Measurements from ENCODE around the gene DNAH10. TPM values are rescaled to one million over a fixed set of nuclear protein-coding genes. Genes with fewer than 3 reads are reported as not detected.

The DNAH10 gene
- total RNA-seq, 1 donor from 2014 or later: 0.54 TPM

DNA sequence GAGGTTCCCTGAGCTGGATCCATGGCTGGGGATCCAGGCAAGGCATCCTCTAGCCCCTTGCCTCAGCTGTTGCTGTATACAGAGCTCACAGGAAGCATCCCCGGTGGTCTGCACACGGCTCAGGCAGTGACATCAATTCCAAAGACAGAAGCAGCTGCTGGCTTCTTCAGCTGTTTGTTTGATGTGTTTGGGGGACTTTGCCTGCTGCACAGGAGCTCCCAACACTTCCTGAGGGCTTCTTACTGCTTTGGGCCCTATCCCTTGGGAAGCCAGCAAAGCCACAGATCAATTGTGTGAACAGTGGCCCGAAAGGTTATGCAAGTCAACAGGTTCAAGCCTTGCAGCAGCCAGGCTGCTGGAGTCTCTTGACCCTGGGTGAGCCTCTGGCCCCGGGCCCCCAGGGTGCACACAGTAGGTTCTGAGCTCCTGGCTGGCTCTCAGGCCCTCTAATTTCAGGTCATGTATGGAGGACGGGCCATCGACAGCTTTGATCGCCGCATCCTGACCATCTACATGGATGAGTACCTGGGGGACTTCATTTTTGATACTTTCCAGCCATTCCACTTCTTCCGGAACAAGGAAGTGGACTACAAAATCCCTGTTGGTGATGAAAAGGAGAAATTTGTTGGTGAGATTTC lies 168.0 kb downstream of the DNAH10 start:
- FAIRE-seq: no peak
- H3K4me3 Mint-ChIP-seq (ENCODE audit: unreplicated experiment): no peak overlapping the region
- H3K36me3 Mint-ChIP-seq (ENCODE audit: low read depth, unreplicated experiment): peaks cover 3% of the 10 kb centered on the region

DNA sequence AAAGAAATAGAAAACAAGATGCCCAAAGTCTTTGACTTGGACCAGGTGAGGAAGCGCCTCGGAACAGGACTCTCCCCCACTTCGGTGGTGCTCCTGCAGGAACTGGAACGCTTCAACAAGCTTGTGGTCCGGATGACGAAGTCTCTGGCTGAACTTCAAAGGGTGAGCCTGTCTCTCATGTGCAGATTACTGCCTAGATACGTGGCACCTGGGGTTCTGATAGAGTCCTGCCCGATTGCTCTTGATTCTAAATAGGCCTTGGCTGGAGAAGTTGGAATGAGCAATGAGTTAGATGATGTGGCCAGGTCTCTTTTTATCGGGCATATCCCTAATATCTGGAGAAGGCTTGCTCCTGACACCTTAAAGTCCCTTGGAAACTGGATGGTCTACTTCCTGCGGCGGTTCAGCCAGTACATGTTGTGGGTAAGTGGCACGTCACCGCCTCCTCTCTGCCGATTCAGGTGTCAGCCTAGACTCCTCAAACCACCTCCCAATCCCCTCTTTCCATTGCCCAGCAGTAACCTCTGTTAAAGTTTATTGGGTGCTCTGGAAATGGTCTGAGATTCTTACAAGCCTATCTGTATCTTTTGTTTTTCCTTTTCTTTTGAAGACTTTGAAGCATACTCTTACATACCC lies 169.7 kb downstream of the DNAH10 start:
- Histone ChIP-seq H2AFZ (ENCODE audit: low read depth, low read length) (no peak overlapping the region), H4K20me1 (ENCODE audit: insufficient read depth, low read length) (no peaks in the 10 kb centered on the region), H3K27me3 (ENCODE audit: insufficient read depth, low read length) (no peaks in the 10 kb centered on the region), H3K79me2 (ENCODE audit: insufficient read depth, low read length) (no peaks in the 10 kb centered on the region), H3K27ac (ENCODE audit: low read depth, low read length) (no peak overlapping the region), H3K9me3 (ENCODE audit: insufficient read depth, low read depth, low read length) (no peaks in the 10 kb centered on the region), H3K9ac (ENCODE audit: low read length) (no peak overlapping the region), H3K36me3 (ENCODE audit: insufficient read depth, low read length) (peaks cover 2% of the 10 kb centered on the region), H3K4me3 (ENCODE audit: insufficient read depth, low read depth, low read length) (no peak overlapping the region), H3K4me2 (ENCODE audit: low read length) (no peak overlapping the region), H3K4me1 (ENCODE audit: insufficient read depth, low read length) (no peaks in the 10 kb centered on the region)
- Mint-ChIP-seq H3K27me3 (ENCODE audit: low read depth, unreplicated experiment) (peaks cover 16% of the 10 kb centered on the region), H3K4me3 (ENCODE audit: unreplicated experiment) (peak overlapping the region; percentile 27), H3K36me3 (ENCODE audit: low read depth, unreplicated experiment) (peaks cover 13% of the 10 kb centered on the region), H3K27ac (ENCODE audit: unreplicated experiment) (no peak overlapping the region), H3K9me3 (ENCODE audit: unreplicated experiment) (peaks cover 8% of the 10 kb centered on the region), H3K4me1 (ENCODE audit: low read depth, unreplicated experiment) (peaks cover 4% of the 10 kb centered on the region)
- TF ChIP-seq, protein P1, sequence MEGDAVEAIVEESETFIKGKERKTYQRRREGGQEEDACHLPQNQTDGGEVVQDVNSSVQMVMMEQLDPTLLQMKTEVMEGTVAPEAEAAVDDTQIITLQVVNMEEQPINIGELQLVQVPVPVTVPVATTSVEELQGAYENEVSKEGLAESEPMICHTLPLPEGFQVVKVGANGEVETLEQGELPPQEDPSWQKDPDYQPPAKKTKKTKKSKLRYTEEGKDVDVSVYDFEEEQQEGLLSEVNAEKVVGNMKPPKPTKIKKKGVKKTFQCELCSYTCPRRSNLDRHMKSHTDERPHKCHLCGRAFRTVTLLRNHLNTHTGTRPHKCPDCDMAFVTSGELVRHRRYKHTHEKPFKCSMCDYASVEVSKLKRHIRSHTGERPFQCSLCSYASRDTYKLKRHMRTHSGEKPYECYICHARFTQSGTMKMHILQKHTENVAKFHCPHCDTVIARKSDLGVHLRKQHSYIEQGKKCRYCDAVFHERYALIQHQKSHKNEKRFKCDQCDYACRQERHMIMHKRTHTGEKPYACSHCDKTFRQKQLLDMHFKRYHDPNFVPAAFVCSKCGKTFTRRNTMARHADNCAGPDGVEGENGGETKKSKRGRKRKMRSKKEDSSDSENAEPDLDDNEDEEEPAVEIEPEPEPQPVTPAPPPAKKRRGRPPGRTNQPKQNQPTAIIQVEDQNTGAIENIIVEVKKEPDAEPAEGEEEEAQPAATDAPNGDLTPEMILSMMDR (IDR thresholded peaks at IDR 0.05; ENCODE audit: insufficient read depth, low read depth, low read length): no peak
- no peak for TF ChIP-seq EZH2 (IDR thresholded peaks at IDR 0.05; ENCODE audit: insufficient read depth, low read length)
- DNase-seq (ENCODE audit: low read depth): no peak
- no peak for FAIRE-seq

More for the DNA sequence above, 168.0 kb downstream of the DNAH10 start:
- peaks cover 20% of the 10 kb centered on the region for H3K27me3 Mint-ChIP-seq (ENCODE audit: low read depth, unreplicated experiment)
- Histone ChIP-seq H3K4me1 (ENCODE audit: insufficient read depth, low read length) (no peaks in the 10 kb centered on the region), H3K79me2 (ENCODE audit: insufficient read depth, low read length) (no peaks in the 10 kb centered on the region), H3K4me3 (ENCODE audit: insufficient read depth, low read depth, low read length) (no peak overlapping the region), H3K27me3 (ENCODE audit: insufficient read depth, low read length) (no peaks in the 10 kb centered on the region), H3K4me2 (ENCODE audit: low read length) (no peak overlapping the region), H3K27ac (ENCODE audit: low read depth, low read length) (no peak overlapping the region), H3K9ac (ENCODE audit: low read length) (no peak overlapping the region), H3K36me3 (ENCODE audit: insufficient read depth, low read length) (no peaks in the 10 kb centered on the region), H3K9me3 (ENCODE audit: insufficient read depth, low read depth, low read length) (no peaks in the 10 kb centered on the region), H2AFZ (ENCODE audit: low read depth, low read length) (no peak overlapping the region), H4K20me1 (ENCODE audit: insufficient read depth, low read length) (no peaks in the 10 kb centered on the region)
- no peak for DNase-seq (ENCODE audit: low read depth)
- H3K4me1 Mint-ChIP-seq (ENCODE audit: low read depth, unreplicated experiment): peaks cover 4% of the 10 kb centered on the region
- H3K27ac Mint-ChIP-seq (ENCODE audit: unreplicated experiment): no peak overlapping the region
- peaks cover 5% of the 10 kb centered on the region for H3K9me3 Mint-ChIP-seq (ENCODE audit: unreplicated experiment)
- TF ChIP-seq, protein P1 (IDR thresholded peaks at IDR 0.05; ENCODE audit: insufficient read depth, low read depth, low read length): no peak
- no peak for TF ChIP-seq EZH2 (IDR thresholded peaks at IDR 0.05; ENCODE audit: insufficient read depth, low read length)

DNA sequence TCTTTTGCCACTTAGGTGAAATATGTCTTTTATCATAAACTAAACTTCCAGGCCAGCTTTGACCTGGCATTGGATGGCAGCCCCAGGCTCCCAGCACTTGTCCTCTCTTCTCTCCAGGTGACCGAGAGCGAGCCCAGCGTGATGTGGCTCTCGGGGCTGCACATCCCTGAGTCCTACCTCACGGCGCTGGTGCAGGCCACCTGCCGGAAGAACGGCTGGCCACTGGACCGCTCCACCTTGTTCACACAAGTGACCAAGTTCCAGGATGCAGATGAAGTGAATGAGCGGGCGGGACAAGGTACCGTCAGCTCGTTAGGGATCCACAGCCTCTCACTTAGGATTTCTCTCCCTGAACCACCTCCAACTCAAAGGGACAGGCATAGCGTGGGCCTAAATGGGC lies 171.1 kb downstream of the DNAH10 start:
- Histone ChIP-seq H3K27ac (ENCODE audit: low read depth, low read length) (no peak overlapping the region), H3K9ac (ENCODE audit: low read length) (no peak overlapping the region), H4K20me1 (ENCODE audit: insufficient read depth, low read length) (no peaks in the 10 kb centered on the region), H2AFZ (ENCODE audit: low read depth, low read length) (no peak overlapping the region), H3K4me1 (ENCODE audit: insufficient read depth, low read length) (peaks cover 1% of the 10 kb centered on the region), H3K36me3 (ENCODE audit: insufficient read depth, low read length) (peaks cover 2% of the 10 kb centered on the region), H3K27me3 (ENCODE audit: insufficient read depth, low read length) (no peaks in the 10 kb centered on the region), H3K79me2 (ENCODE audit: insufficient read depth, low read length) (no peaks in the 10 kb centered on the region), H3K9me3 (ENCODE audit: insufficient read depth, low read depth, low read length) (no peaks in the 10 kb centered on the region), H3K4me3 (ENCODE audit: insufficient read depth, low read depth, low read length) (no peak overlapping the region), H3K4me2 (ENCODE audit: low read length) (no peak overlapping the region)
- FAIRE-seq: no peak
- H3K27ac Mint-ChIP-seq (ENCODE audit: unreplicated experiment): no peak overlapping the region
- H3K4me1 Mint-ChIP-seq (ENCODE audit: low read depth, unreplicated experiment): peaks cover 12% of the 10 kb centered on the region
- DNase-seq (ENCODE audit: low read depth): no peak
- TF ChIP-seq, protein P1 (IDR thresholded peaks at IDR 0.05; ENCODE audit: insufficient read depth, low read depth, low read length): no peak
- TF ChIP-seq EZH2 (IDR thresholded peaks at IDR 0.05; ENCODE audit: insufficient read depth, low read length): no peak
- H3K27me3 Mint-ChIP-seq (ENCODE audit: low read depth, unreplicated experiment): peaks cover 14% of the 10 kb centered on the region
- peaks cover 8% of the 10 kb centered on the region for H3K9me3 Mint-ChIP-seq (ENCODE audit: unreplicated experiment)
- H3K36me3 Mint-ChIP-seq (ENCODE audit: low read depth, unreplicated experiment): peaks cover 20% of the 10 kb centered on the region
- H3K4me3 Mint-ChIP-seq (ENCODE audit: unreplicated experiment): no peak overlapping the region

Data from astrocyte (in vitro differentiated cells and primary cell).